22Rv1 (cell line): ENCODE measurements around the gene SNAPC3.
A peak's percentile ranks its signal among the peaks of the same experiment; 100 is the strongest.
"Not testable (repeated sequence)": the region's sequence is repeated elsewhere in the genome, so short reads cannot be mapped to it uniquely, and the experiment has no call there.

ENCODE experiments used
- H3K27ac ChIP-seq: fragments of 450-650 bp; 2 replicates; pipeline ENCODE4 v1.5.1; 2017
- CTCF ChIP-seq: fragments of 450-650 bp; IDR thresholded peaks from 2 replicates; pipeline ENCODE4 v1.5.1; 2017; ENCODE audit warnings: mild to moderate bottlenecking
- ZFX ChIP-seq: fragments of 450-650 bp; IDR thresholded peaks from 2 replicates; pipeline ENCODE4 v1.6.1; 2017; ENCODE audit warnings: antibody characterized with exemption, borderline replicate concordance

SNAPC3 gene

DNA sequence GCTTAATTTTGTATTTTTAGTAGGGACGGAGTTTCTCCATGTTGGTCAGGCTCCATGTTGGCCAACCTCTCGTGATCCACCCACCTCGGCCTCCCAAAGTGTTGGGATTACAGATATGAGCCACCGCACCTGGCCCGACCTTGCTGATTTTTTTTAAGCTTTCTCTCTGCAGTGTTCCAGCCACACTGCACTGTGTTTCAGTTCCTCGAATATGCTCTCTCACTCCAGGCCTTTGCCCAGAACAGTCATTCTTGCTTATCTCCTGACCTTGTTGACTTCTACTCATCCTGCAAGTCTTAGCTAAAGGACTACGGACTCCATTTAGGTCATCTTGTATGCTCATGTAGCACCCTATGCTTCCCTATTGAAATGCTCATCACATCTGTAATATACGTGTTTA, 3.3 kb downstream of the SNAPC3 start:
- no peak overlapping the region for H3K27ac ChIP-seq
- TF ChIP-seq CTCF (no peak), ZFX (no peak)

DNA sequence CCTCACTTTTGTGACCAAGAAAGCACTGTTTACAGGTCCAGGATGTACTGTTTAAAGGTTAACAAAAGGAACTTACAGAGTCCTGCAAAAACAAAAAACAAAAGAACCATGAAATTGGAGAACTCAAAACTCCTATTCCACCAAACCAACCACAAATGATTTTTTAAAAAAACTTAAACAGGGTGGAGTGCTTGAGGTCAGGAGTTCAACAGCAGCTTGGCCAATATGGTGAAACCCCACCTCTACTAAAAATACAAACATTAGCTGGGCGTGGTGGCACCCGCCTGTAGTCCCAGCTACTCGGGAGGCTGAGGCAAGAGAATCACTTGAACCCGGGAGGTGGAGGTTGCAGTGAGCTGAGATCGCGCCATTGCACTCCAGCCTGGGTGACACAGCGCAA, 5.0 kb downstream of the SNAPC3 start:
- not testable (repeated sequence) for H3K27ac ChIP-seq

GRCh38 chr9:15430920-15431844, 8.5 kb downstream of the SNAPC3 start:
- TF ChIP-seq ZFX (no peak), CTCF (no peak)
- peak overlapping the region; percentile 60 for H3K27ac ChIP-seq

GRCh38 chr9:15433191-15433590, 10.5 kb downstream of the SNAPC3 start:
- H3K27ac ChIP-seq: no peak overlapping the region
- TF ChIP-seq CTCF: no peak
- TF ChIP-seq ZFX: no peak

- no peak for TF ChIP-seq CTCF
- no peak for TF ChIP-seq ZFX
- no peak overlapping the region for H3K27ac ChIP-seq
Measured at GRCh38 chr9:15433661-15434060, 11.0 kb downstream of the SNAPC3 start.

DNA sequence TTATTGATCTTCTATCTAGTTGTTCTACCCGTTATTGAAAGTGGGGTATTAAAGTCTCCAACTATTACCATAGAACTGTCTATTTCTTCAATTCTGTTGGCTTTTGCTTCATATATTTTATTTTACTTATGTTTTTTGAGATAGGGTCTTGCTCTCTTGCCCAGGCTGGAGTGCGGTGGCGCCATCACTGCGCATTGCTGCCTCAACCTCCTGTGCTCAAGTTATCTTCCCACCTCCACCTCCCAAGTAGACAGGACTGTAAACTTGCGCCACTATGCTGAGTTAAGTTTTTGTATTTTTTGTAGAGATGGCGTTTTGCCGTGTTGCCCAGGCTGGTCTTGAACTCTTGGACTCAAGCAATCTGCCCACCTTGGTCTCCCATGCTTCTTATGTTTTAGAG, 16.2 kb downstream of the SNAPC3 start:
- no peak overlapping the region for H3K27ac ChIP-seq
- TF ChIP-seq CTCF: no peak
- no peak for TF ChIP-seq ZFX

GRCh38 chr9:15441841-15442240, 19.2 kb downstream of the SNAPC3 start:
- H3K27ac ChIP-seq: not testable (repeated sequence)

- H3K27ac ChIP-seq: not testable (repeated sequence)
Measured at GRCh38 chr9:15442264-15442663, 19.6 kb downstream of the SNAPC3 start.

DNA sequence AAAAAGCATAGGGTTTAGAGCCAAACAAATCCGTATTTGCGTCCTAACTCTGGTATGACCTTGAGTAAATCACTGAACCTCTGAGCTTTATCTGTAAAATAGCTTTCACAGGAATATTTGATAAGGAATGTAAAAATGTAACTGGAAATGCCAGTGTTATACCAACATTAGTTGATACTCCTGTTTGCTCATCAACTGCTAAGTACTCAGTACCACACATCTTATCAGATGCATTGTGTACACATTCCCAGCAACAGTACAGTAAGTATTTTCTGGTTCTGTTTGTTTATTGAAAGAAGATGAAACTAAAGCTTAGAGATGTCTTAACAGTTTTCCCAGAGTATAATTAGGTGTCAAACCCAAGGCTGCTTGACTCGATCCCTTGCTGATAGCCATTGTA, 21.5 kb downstream of the SNAPC3 start:
- TF ChIP-seq CTCF (no peak), ZFX (no peak)

More for the DNA sequence above, 21.5 kb downstream of the SNAPC3 start:
- H3K27ac ChIP-seq: no peak overlapping the region
